ENCODE measurements around the gene SOX11.

SOX11 gene

GRCh38 chr2:5691221-5691984 lies 781 bp upstream of the SOX11 start:
- no peak for DNase-seq (ENCODE audit: low read depth in 2 of 3, low spot score in 1 of 3)

GRCh38 chr2:5692561-5693286 lies 540 bp downstream of the SOX11 start:
- DNase-seq (ENCODE audit: low read depth in 2 of 3, low spot score in 1 of 3) = no peak

GRCh38 chr2:5693287-5694201 lies 1.4 kb downstream of the SOX11 start:
- no peak for DNase-seq (ENCODE audit: low read depth in 2 of 3, low spot score in 1 of 3)

- DNase-seq (ENCODE audit: low read depth in 2 of 3, low spot score in 1 of 3) = no peak
Measured at GRCh38 chr2:5694306-5694705, 2.1 kb downstream of the SOX11 start.

GRCh38 chr2:5695654-5696403 lies 3.6 kb downstream of the SOX11 start:
- DNase-seq (ENCODE audit: low read depth in 2 of 3, low spot score in 1 of 3) = no peak

- no peak for DNase-seq (ENCODE audit: low read depth in 2 of 3, low spot score in 1 of 3)
Measured at GRCh38 chr2:5696404-5696944, 4.3 kb downstream of the SOX11 start.

GRCh38 chr2:5696945-5697521 lies 4.8 kb downstream of the SOX11 start:
- no peak for DNase-seq (ENCODE audit: low read depth in 2 of 3, low spot score in 1 of 3)

- no peak for DNase-seq (ENCODE audit: low read depth in 2 of 3, low spot score in 1 of 3)
Measured at GRCh38 chr2:5697562-5697961, 5.4 kb downstream of the SOX11 start.

GRCh38 chr2:5698134-5698533 lies 6.0 kb downstream of the SOX11 start:
- no peak for DNase-seq (ENCODE audit: low read depth in 2 of 3, low spot score in 1 of 3)

- DNase-seq (ENCODE audit: low read depth in 2 of 3, low spot score in 1 of 3) = no peak
Measured at GRCh38 chr2:5699963-5700362, 7.8 kb downstream of the SOX11 start.

- DNase-seq (ENCODE audit: low read depth in 2 of 3, low spot score in 1 of 3) = no peak
Measured at GRCh38 chr2:5700551-5700950, 8.4 kb downstream of the SOX11 start.

- no peak for DNase-seq (ENCODE audit: low read depth in 2 of 3, low spot score in 1 of 3)
Measured at GRCh38 chr2:5701266-5701665, 9.1 kb downstream of the SOX11 start.

- no peak for DNase-seq (ENCODE audit: low read depth in 2 of 3, low spot score in 1 of 3)
Measured at GRCh38 chr2:5703166-5703565, 11.0 kb downstream of the SOX11 start.

GRCh38 chr2:5705490-5705889 lies 13.3 kb downstream of the SOX11 start:
- DNase-seq (ENCODE audit: low read depth in 2 of 3, low spot score in 1 of 3) = no peak

GRCh38 chr2:5706717-5707455 lies 14.7 kb downstream of the SOX11 start:
- no peak for DNase-seq (ENCODE audit: low read depth in 2 of 3, low spot score in 1 of 3)

- no peak for DNase-seq (ENCODE audit: low read depth in 2 of 3, low spot score in 1 of 3)
Measured at GRCh38 chr2:5710615-5711014, 18.4 kb downstream of the SOX11 start.

- no peak for DNase-seq (ENCODE audit: low read depth in 2 of 3, low spot score in 1 of 3)
Measured at GRCh38 chr2:5713101-5713500, 20.9 kb downstream of the SOX11 start.

GRCh38 chr2:5719629-5720334 lies 27.6 kb downstream of the SOX11 start:
- DNase-seq (ENCODE audit: low read depth in 2 of 3, low spot score in 1 of 3) = no peak

GRCh38 chr2:5720426-5720825 lies 28.2 kb downstream of the SOX11 start:
- DNase-seq (ENCODE audit: low read depth in 2 of 3, low spot score in 1 of 3) = no peak

Data from stimulated activated CD4-positive, alpha-beta T cell treated with anti-CD3 and anti-CD28 coated beads, Interleukin-12 subunit alpha, Interleukin-12 subunit beta, amount 100 ng/mL, for 48 hours (primary cell).